ENCODE measurements around the gene PLPP2. TPM values are rescaled to one million over a fixed set of nuclear protein-coding genes. Genes with fewer than 3 reads are reported as not detected.
"Not testable (repeated sequence)": the region's sequence is repeated elsewhere in the genome, so short reads cannot be mapped to it uniquely, and the experiment has no call there.

PLPP2 gene
- total RNA-seq, 2 experiments from 2014 or later: 0.36 TPM; not detected in 1

DNA sequence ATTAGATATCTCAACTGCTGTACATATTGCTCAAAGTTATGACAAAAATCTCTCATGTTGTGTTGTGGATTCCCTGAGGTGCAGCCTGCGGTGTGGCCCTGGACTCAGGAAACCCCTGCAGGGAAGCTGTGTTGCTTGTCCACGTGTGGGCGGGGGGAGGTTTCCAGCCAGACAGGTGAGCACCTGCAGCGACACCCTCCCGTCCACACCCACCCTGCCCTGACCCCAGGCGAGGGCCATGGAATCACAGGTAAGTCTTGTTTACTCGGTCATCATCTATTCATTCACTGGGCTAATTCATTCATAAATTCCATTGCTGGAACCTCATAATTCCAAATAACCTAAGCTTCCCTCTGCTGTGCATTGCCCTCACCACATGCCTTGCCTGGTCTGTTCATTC lies 14.1 kb downstream of the PLPP2 start:
- POLR2A ChIA-PET: no interaction called here
- H3K4me3 Mint-ChIP-seq: no peak overlapping the region
- no peak overlapping the region for H3K27ac Mint-ChIP-seq
- H3K36me3 Mint-ChIP-seq (ENCODE audit: low read depth): no peaks in the 10 kb centered on the region
- CTCF ChIA-PET: interaction anchor here (2.4 kb wide), 1 partner anchor 11 kb away, joined by 5 read pairs; no protein-coding TSS in a partner anchor
- no peaks in the 10 kb centered on the region for H3K4me1 Mint-ChIP-seq (ENCODE audit: low read depth)
- TF ChIP-seq, protein P1, sequence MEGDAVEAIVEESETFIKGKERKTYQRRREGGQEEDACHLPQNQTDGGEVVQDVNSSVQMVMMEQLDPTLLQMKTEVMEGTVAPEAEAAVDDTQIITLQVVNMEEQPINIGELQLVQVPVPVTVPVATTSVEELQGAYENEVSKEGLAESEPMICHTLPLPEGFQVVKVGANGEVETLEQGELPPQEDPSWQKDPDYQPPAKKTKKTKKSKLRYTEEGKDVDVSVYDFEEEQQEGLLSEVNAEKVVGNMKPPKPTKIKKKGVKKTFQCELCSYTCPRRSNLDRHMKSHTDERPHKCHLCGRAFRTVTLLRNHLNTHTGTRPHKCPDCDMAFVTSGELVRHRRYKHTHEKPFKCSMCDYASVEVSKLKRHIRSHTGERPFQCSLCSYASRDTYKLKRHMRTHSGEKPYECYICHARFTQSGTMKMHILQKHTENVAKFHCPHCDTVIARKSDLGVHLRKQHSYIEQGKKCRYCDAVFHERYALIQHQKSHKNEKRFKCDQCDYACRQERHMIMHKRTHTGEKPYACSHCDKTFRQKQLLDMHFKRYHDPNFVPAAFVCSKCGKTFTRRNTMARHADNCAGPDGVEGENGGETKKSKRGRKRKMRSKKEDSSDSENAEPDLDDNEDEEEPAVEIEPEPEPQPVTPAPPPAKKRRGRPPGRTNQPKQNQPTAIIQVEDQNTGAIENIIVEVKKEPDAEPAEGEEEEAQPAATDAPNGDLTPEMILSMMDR (IDR thresholded peaks at IDR 0.05): no peak
- no peaks in the 10 kb centered on the region for H3K9me3 Mint-ChIP-seq
- DNase-seq (no peak), ATAC-seq (no peak)
- H3K27me3 Mint-ChIP-seq: peaks cover 27% of the 10 kb centered on the region
- intact Hi-C loops (cut with micrococcal nuclease): no loop called here

DNA sequence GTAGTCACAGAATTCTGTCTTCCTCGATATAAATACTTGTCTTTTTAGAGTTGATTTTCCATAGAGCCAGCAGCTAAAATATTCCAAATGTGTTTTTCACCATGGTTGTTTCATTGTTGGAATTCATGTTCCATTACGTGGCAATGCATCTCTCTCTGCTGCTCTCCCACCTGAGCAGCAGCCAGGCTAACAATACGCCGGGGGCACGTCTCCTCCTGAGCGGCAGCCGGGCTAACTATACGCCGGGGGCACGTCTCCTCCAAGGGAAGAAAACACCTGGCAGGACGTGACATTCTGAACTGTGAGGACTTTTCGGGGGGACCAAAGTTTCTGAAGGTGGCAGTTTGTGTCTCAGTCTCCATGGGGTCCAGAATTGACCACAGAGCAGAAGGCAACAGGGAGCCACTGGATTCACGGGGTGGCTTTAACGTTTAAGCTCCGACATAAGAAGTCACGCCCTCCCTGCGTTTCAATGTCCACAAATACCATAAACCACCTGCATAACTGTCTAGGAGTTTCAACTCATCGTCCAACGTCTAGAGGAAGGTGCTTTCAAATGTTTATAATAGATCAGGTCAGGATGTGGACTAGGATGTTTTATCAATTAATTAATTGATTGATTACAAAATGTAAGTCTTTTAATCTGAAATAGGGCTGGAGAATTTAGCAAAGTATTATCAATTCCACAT lies 15.1 kb downstream of the PLPP2 start:
- POLR2A ChIA-PET: interaction anchor here (0.5 kb wide), 1 partner anchor 206 kb away, joined by 3 read pairs; no protein-coding TSS in a partner anchor
- Mint-ChIP-seq H3K9me3 (no peaks in the 10 kb centered on the region), H3K4me3 (no peak overlapping the region), H3K27me3 (peaks cover 29% of the 10 kb centered on the region), H3K4me1 (ENCODE audit: low read depth) (no peaks in the 10 kb centered on the region), H3K36me3 (ENCODE audit: low read depth) (no peaks in the 10 kb centered on the region), H3K27ac (no peak overlapping the region)
- DNase-seq (no peak), ATAC-seq (no peak)
- CTCF ChIA-PET: interaction anchor here (2.4 kb wide), 1 partner anchor 10 kb away, joined by 5 read pairs; no protein-coding TSS in a partner anchor
- intact Hi-C loops (cut with micrococcal nuclease): no loop called here
- TF ChIP-seq, protein P1 (IDR thresholded peaks at IDR 0.05): no peak

- Mint-ChIP-seq H3K4me1 (ENCODE audit: low read depth) (no peaks in the 10 kb centered on the region), H3K27ac (no peak overlapping the region), H3K36me3 (ENCODE audit: low read depth) (no peaks in the 10 kb centered on the region), H3K9me3 (no peaks in the 10 kb centered on the region), H3K27me3 (peaks cover 29% of the 10 kb centered on the region), H3K4me3 (no peak overlapping the region)
- CTCF ChIA-PET: no interaction called here
- no peak for ATAC-seq
- no peak for DNase-seq
- POLR2A ChIA-PET: no interaction called here
- intact Hi-C loops (cut with micrococcal nuclease): no loop called here
- TF ChIP-seq, protein P1 (IDR thresholded peaks at IDR 0.05): no peak
Measured at GRCh38 chr19:275000-275399, 16.2 kb downstream of the PLPP2 start.

DNA sequence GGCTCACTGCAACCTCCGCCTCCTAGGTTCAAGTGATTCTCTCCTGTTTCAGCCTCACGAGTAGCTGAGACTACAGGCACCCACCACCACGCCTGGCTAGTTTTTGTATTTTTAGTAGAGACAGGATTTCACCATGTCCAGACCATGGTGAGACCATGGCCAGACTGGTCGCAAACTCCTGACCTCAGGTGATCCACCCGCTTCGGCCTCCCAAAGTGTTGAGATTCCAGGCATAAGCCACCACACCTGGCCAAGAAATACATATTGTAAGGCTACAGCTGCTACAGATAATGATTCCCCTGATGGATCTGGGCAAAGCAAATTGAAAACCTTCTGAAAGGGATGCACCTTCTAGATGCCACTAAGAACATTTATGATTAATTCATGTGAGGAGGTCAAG lies 17.8 kb downstream of the PLPP2 start:
- Mint-ChIP-seq H3K27ac (no peak overlapping the region), H3K9me3 (no peaks in the 10 kb centered on the region), H3K4me1 (ENCODE audit: low read depth) (no peaks in the 10 kb centered on the region), H3K36me3 (ENCODE audit: low read depth) (no peaks in the 10 kb centered on the region), H3K4me3 (no peak overlapping the region), H3K27me3 (peaks cover 31% of the 10 kb centered on the region)
- no peak for DNase-seq
- no peak for ATAC-seq
- ChIA-PET CTCF (no interaction called here), POLR2A (interaction anchor here (1.0 kb wide), 1 partner anchor 9 kb away, joined by 4 read pairs; no protein-coding TSS in a partner anchor)
- intact Hi-C loops (cut with micrococcal nuclease): no loop called here
- TF ChIP-seq, protein P1 (IDR thresholded peaks at IDR 0.05): no peak

DNA sequence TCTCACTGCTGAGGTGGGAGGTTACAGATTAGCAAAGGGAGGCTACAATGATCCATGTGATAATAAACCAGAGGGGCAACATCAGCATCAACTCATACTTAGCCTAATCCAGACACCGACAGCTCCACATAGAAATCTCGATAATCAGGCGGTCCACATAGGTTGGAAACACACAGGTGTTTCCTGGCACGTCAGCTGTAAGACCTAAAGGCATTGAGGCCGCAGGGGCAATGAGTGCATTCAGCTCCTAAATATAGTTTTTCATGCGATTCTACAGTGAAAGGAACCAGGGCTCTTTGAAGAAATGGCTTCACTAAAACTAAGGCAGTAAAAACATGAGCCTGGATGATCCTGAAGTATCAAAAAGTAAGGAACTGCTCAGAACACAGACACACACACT lies 19.3 kb downstream of the PLPP2 start:
- no peak overlapping the region for H3K27ac Mint-ChIP-seq
- DNase-seq (no peak), ATAC-seq (no peak)
- ChIA-PET POLR2A (no interaction called here), CTCF (interaction anchor here (0.8 kb wide), 1 partner anchor 25 kb away, joined by 3 read pairs; no protein-coding TSS in a partner anchor)
- TF ChIP-seq, protein P1 (IDR thresholded peaks at IDR 0.05): no peak
- peaks cover 31% of the 10 kb centered on the region for H3K27me3 Mint-ChIP-seq
- H3K9me3 Mint-ChIP-seq: no peaks in the 10 kb centered on the region
- no peak overlapping the region for H3K4me3 Mint-ChIP-seq
- no peaks in the 10 kb centered on the region for H3K36me3 Mint-ChIP-seq (ENCODE audit: low read depth)
- H3K4me1 Mint-ChIP-seq (ENCODE audit: low read depth): peaks cover 5% of the 10 kb centered on the region
- intact Hi-C loops (cut with micrococcal nuclease): no loop called here

DNA sequence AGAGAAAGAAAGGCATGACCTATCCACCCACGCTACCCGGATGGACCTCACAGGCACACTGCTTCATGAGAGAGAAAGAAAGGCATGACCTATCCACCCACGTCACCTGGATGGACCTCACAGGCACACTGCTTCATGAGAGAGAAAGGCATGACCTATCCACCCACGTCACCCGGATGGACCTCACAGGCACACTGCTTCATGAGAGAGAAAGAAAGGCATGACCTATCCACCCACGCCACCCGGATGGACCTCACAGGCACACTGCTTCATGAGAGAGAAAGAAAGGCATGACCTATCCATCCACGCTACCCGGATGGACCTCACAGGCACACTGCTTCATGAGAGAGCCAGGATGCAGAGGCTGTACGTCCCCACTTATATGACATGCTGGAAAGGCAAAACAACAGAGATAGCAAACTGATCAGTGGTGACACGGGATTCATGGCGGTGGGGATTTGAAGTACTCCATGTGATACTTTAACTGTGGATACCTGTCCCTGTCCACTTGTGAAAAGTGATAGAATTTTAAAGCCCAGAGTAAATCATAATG lies 20.4 kb downstream of the PLPP2 start:
- H3K4me3 Mint-ChIP-seq; POLR2A ChIA-PET; ATAC-seq; CTCF ChIA-PET; H3K27ac Mint-ChIP-seq; DNase-seq; H3K36me3 Mint-ChIP-seq (ENCODE audit: low read depth); H3K4me1 Mint-ChIP-seq (ENCODE audit: low read depth); H3K9me3 Mint-ChIP-seq; intact Hi-C loops (cut with micrococcal nuclease): not testable (repeated sequence)
- H3K27me3 Mint-ChIP-seq: peaks cover 38% of the 10 kb centered on the region
